Erythroblast (primary cell): Measurements from ENCODE around the gene TMEM88.
"Not testable (repeated sequence)": the region's sequence is repeated elsewhere in the genome, so short reads cannot be mapped to it uniquely, and the experiment has no call there.

Experiments used
- GATA1 ChIP-seq: IDR thresholded peaks from 2 replicates; pipeline ENCODE4 v1.6.1; 2011; ENCODE audit warnings: low read depth, mild to moderate bottlenecking, control low read depth, low read length, moderate library complexity
- POLR2A ChIP-seq: IDR thresholded peaks from 2 replicates; pipeline ENCODE4 v1.6.1; 2011; ENCODE audit warnings: mild to moderate bottlenecking, low read length

DNA sequence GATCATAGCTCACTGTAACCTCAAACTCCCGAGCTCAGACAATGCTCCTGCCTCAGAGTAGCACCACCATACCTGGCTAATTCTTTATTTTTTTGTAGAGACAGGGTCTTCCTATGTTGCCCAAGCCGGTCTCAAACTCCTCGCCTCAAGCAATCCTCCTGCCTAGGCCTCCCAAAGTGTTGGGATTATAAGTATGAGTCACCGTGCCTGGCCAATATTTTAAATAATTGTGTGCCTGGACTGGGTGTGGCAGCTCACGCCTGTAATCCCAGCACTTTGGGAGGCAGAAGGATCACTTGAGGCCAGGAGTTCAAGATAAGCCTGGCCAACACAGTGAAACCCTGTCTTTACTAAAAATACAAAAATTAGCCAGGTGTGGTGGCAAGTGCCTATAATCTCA is 9.5 kb downstream of the TMEM88 start:
- not testable (repeated sequence) for TF ChIP-seq POLR2A, GATA1
